GM10847 (cell line): ENCODE measurements around the gene TMEM256.

Experiments used
- POLR2A ChIP-seq: IDR thresholded peaks from 2 replicates; pipeline ENCODE4 v1.6.1; 2011; ENCODE audit not compliant: insufficient read length; ENCODE audit errors: extremely low read depth

TMEM256 gene

GRCh38 chr17:7384489-7385081, 19.3 kb downstream of the TMEM256 start:
- TF ChIP-seq POLR2A = no peak

- peak; percentile 28 for TF ChIP-seq POLR2A
These were observed 20.0 kb downstream of the TMEM256 start for GRCh38 chr17:7383742-7384488.

GRCh38 chr17:7383371-7383741, 20.5 kb downstream of the TMEM256 start:
- TF ChIP-seq POLR2A = no peak

GRCh38 chr17:7382901-7383300, 21.0 kb downstream of the TMEM256 start:
- TF ChIP-seq POLR2A = no peak

GRCh38 chr17:7380855-7381683, 22.8 kb downstream of the TMEM256 start, which contains the start of gene TNK1:
Gene TNK1, plus strand, starts transcription at chr17:7381089. Its CDS starts 1,838 bp downstream, at chr17:7382927.
- no peak for TF ChIP-seq POLR2A

GRCh38 chr17:7380321-7380720, 23.6 kb downstream of the TMEM256 start:
- TF ChIP-seq POLR2A = no peak

GRCh38 chr17:7379134-7379533, 24.8 kb downstream of the TMEM256 start:
- TF ChIP-seq POLR2A = no peak

- no peak for TF ChIP-seq POLR2A
These were observed 29.5 kb downstream of the TMEM256 start for GRCh38 chr17:7374353-7374752.

GRCh38 chr17:7370853-7371252, 33.0 kb downstream of the TMEM256 start:
- no peak for TF ChIP-seq POLR2A

GRCh38 chr17:7369825-7370224, 34.1 kb downstream of the TMEM256 start:
- no peak for TF ChIP-seq POLR2A

- TF ChIP-seq POLR2A = no peak
These were observed 35.8 kb downstream of the TMEM256 start for GRCh38 chr17:7367918-7368598.

GRCh38 chr17:7367083-7367482, 36.8 kb downstream of the TMEM256 start:
- no peak for TF ChIP-seq POLR2A

- TF ChIP-seq POLR2A = no peak
These were observed 40.6 kb downstream of the TMEM256 start for GRCh38 chr17:7363311-7363710.

GRCh38 chr17:7361906-7362305, 42.0 kb downstream of the TMEM256 start:
- no peak for TF ChIP-seq POLR2A

- TF ChIP-seq POLR2A = no peak
These were observed 46.5 kb downstream of the TMEM256 start for GRCh38 chr17:7357381-7357780.
